GM12892 (cell line): ENCODE measurements around the gene ERCC1.

ENCODE experiments used
- POLR2A ChIP-seq: IDR thresholded peaks from 2 replicates; pipeline ENCODE4 v1.6.1; 2011; ENCODE audit warnings: low read depth, low read length, control low read depth
- TAF1 ChIP-seq: IDR thresholded peaks from 2 replicates; pipeline ENCODE4 v1.6.1; 2011; ENCODE audit warnings: low read depth, mild to moderate bottlenecking, control low read depth, low read length, borderline replicate concordance

- TF ChIP-seq TAF1: no peak
- TF ChIP-seq POLR2A: no peak
Measured at GRCh38 chr19:45440259-45440638, 16.5 kb upstream of the ERCC1 start.
